Ectodermal cell (in vitro differentiated cells): ENCODE data around the gene FAM131A.
A peak's percentile ranks its signal among the peaks of the same experiment; 100 is the strongest.

ENCODE experiments used
- H3K27ac ChIP-seq: 2 replicates; pipeline ENCODE4 v1.7.0; 2013; ENCODE audit warnings: mild to moderate bottlenecking, low read depth, low read length; ENCODE audit not compliant: insufficient read depth, poor library complexity, severe bottlenecking
- H3K27me3 ChIP-seq: 2 replicates; pipeline ENCODE4 v1.7.0; 2013; ENCODE audit warnings: mild to moderate bottlenecking, low read length; ENCODE audit not compliant: insufficient read depth, control insufficient read depth, poor library complexity, severe bottlenecking
- H3K36me3 ChIP-seq: one replicate; pipeline ENCODE4 v1.7.0; 2013; ENCODE audit warnings: low read length; ENCODE audit not compliant: control insufficient read depth, insufficient read depth
- H3K4me1 ChIP-seq: one replicate; pipeline ENCODE4 v1.7.0; 2013; ENCODE audit warnings: low read length; ENCODE audit not compliant: control insufficient read depth, insufficient read depth
- H3K4me3 ChIP-seq: 2 replicates; pipeline ENCODE4 v1.7.0; 2013; ENCODE audit warnings: low read depth, low read length, control low read depth; ENCODE audit not compliant: insufficient read depth
- H3K9me3 ChIP-seq: 2 replicates; pipeline ENCODE4 v1.7.0; 2013; ENCODE audit warnings: mild to moderate bottlenecking, low read length, moderate library complexity; ENCODE audit not compliant: control insufficient read depth
- WGBS, 2 experiments: methylation state at CpG; one replicate each; pipeline ENCODE4 v1.1.7; 2013; ENCODE audit warnings: missing lambda C conversion rate in 2 of 2; 5-methylcytosine and 5-hydroxymethylcytosine counted together

Gene FAM131A

DNA sequence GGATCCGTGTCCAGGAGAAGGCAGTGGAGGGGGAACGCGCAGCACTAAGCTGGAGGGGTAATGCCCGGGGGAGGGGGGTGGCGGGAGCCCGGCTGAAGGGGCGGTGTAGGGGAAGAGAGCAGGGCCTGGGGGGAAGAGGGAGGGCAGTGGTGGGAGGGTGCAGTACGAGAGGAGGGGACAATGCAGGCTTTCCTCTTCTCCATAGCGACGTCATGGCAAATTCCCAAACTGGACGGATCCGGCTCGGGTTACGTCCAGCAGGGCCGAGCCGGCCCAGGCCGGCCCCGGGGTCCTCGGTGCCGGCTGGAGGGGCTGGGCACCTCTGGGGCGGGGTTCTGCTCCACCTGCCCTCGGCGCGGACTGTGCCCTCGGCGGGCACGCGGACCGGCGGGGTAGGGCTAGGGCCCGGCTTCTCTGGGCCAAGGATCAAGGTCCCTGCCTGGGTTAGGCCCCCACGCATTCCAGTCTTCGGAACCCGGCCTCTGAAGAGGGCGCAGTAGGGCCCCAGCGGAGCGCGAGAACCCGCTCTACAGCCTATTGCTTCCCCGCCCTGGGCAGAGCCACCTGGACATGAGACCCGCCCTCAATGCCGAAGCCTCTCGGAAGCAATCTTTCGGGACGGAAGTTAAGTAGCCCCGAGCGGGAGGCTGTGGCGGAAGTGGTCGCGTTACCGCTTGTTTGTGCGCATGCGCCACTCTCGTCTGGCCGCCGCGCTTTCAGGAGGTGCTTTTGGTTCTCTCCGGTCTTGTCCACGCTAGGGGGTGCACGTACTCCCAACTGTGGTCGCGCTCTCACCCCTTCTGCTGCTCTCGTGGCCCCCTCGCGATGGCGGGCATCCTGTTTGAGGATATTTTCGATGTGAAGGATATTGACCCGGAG is 25.5 kb downstream of the FAM131A start:
- H3K4me1 ChIP-seq: peaks cover 14% of the 10 kb centered on the region
- WGBS, 2 experiments: 1% methylated on average over 68 of the region's 68 CpGs
- H3K4me3 ChIP-seq: peak overlapping the region; percentile 86
- peak overlapping the region; percentile 100 for H3K27ac ChIP-seq
- H3K9me3 ChIP-seq: no peaks in the 10 kb centered on the region
- peaks cover 30% of the 10 kb centered on the region for H3K36me3 ChIP-seq
- no peaks in the 10 kb centered on the region for H3K27me3 ChIP-seq

- Histone ChIP-seq H3K27me3 (no peaks in the 10 kb centered on the region), H3K27ac (no peak overlapping the region), H3K4me3 (no peak overlapping the region), H3K36me3 (peaks cover 40% of the 10 kb centered on the region), H3K9me3 (no peaks in the 10 kb centered on the region), H3K4me1 (peaks cover 2% of the 10 kb centered on the region)
- 96% methylated on average over 5 of the region's 5 CpGs for WGBS, 2 experiments
These were observed 29.4 kb downstream of the FAM131A start for GRCh38 chr3:184366619-184367289.

DNA sequence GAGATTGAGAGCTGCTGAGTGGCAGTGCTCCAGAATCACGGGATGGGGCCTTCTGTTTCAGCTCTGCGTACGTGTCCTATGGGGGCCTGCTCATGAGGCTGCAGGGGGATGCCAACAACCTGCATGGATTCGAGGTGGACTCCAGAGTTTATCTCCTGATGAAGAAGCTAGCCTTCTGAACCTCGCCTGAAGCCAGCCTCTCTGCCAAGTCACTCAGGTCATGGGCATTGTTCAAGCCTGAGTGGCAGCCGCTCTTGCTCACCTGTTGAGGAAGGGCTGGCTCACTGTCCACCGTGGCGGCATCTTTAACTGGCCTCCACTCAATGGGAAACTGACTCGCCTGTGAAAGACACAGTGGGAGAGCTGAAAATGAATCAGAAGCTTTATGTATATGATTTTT is 30.7 kb downstream of the FAM131A start:
- H3K27ac ChIP-seq: no peak overlapping the region

DNA sequence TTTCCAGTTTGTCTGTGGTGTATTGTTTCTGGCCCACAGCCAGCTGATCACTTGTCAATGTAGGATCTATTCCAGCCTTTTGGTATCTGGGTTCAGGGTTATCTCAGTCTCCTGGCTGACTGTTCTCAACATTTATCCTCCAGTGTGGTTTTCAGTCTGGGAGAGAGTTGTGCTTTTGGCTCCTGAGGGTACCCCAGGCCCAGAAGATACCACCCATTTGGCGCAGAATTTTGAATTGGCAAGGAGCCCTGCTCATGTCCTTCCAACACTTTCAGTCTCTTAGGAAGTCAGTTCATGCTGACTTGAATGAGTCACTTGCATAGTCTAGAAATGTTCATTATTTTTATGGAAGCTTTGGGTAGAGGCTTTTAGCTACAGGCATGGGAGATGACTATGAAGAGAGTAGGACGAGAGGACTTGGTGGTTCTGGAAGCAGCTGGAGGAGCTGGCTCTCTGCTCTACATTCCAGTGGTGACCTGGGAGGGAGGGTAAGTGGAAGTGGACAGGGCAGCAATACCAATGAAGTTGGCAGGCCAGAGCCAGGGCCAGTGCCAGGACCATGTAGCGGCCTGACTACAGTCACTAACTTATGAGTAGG is 31.3 kb downstream of the FAM131A start:
- peaks cover 40% of the 10 kb centered on the region for H3K36me3 ChIP-seq
- no peak overlapping the region for H3K27ac ChIP-seq
- no peak overlapping the region for H3K4me3 ChIP-seq
- WGBS, 2 experiments: 93 to 96% methylated on average over 3 of the region's 3 CpGs
- H3K4me1 ChIP-seq: peaks cover 3% of the 10 kb centered on the region
- no peaks in the 10 kb centered on the region for H3K27me3 ChIP-seq
- no peaks in the 10 kb centered on the region for H3K9me3 ChIP-seq

More for the DNA sequence above, 30.7 kb downstream of the FAM131A start:
- Histone ChIP-seq H3K4me1 (peaks cover 3% of the 10 kb centered on the region), H3K27me3 (no peaks in the 10 kb centered on the region), H3K36me3 (peaks cover 40% of the 10 kb centered on the region), H3K4me3 (no peak overlapping the region), H3K9me3 (no peaks in the 10 kb centered on the region)
- WGBS, 2 experiments: 94 to 97% methylated on average over 9 of the region's 9 CpGs

DNA sequence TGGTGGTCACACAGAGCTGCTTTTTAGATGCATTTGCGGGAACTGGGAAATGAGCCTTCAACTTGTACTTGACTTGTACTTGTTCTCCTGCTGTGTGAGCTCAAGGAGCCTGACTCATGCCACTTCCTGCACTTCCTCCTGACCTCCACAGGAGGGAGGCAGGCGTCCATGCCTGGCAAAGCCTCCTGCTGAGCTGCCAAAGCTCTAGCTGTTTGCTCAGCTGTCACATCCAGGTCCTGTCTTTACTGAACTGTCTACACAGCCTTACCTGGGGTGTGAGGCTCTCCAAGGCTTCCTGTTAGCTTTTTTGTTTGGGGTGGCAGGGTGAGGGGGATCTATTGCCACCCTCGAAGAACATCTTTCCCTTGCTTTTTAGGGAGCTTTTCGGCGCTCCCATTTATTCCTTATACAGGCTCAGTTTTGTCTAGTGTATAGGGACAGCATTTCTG is 34.2 kb downstream of the FAM131A start:
- H3K9me3 ChIP-seq: no peaks in the 10 kb centered on the region
- no peak overlapping the region for H3K4me3 ChIP-seq
- no peak overlapping the region for H3K27ac ChIP-seq
- peaks cover 3% of the 10 kb centered on the region for H3K4me1 ChIP-seq
- H3K36me3 ChIP-seq: peaks cover 29% of the 10 kb centered on the region
- WGBS, 2 experiments: 50 to 58% methylated on average over 5 of the region's 5 CpGs
- no peaks in the 10 kb centered on the region for H3K27me3 ChIP-seq

DNA sequence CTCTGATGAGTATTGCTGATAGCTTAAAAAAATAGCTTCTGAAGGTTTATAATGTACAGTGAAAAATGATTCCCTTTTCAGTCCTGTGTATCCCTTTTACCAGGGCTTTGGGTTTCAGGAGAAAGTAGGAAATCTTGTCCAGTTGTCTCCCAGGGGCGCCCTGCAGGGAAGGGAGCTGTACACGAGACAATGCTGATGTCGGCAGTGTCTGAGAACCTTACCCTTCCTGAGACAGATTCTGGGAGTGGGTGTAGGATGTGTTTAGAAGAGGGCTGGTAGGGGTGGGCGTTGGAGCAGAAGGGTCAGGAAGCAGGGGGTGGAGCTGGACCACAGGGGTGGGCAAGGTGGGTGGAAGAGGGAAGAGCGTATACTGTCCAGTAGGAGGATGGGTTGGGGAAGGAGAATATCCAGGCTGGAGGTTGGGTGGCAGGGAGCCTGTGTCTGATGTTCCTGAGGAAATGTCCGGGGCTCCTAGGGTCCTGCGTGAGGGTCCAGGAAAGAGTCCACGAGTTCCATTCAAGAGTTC is 35.0 kb downstream of the FAM131A start:
- Histone ChIP-seq H3K36me3 (peaks cover 21% of the 10 kb centered on the region), H3K9me3 (no peaks in the 10 kb centered on the region), H3K27me3 (no peaks in the 10 kb centered on the region), H3K4me3 (no peak overlapping the region), H3K27ac (no peak overlapping the region), H3K4me1 (peaks cover 6% of the 10 kb centered on the region)
- 86 to 91% methylated on average over 8 of the region's 8 CpGs for WGBS, 2 experiments

DNA sequence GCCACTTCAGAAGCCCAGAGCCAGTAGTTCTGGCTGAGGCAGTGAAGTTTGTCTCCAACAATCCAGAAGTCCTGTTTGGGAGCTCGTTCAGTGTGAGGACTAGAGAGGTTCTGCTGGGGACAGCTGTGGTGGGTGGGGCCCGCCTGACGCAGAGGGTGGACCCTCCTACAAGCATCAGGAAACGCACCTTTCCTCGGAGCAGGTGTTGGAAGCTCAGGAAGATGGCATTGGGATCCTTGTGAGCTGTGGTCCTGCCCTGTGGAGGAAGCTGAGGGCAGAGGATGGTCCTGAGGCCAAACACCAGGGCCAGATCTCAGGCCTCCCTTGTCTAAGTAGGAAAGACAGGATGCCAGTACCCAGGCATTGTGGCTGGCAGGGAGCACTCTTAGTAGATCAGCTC is 35.5 kb downstream of the FAM131A start:
- WGBS, 2 experiments: 87 to 91% methylated on average over 5 of the region's 5 CpGs
- no peak overlapping the region for H3K27ac ChIP-seq
- H3K9me3 ChIP-seq: no peaks in the 10 kb centered on the region
- peaks cover 17% of the 10 kb centered on the region for H3K36me3 ChIP-seq
- H3K27me3 ChIP-seq: no peaks in the 10 kb centered on the region
- H3K4me3 ChIP-seq: no peak overlapping the region
- H3K4me1 ChIP-seq: peaks cover 11% of the 10 kb centered on the region

- Histone ChIP-seq H3K27ac (no peak overlapping the region), H3K27me3 (no peaks in the 10 kb centered on the region), H3K4me1 (peaks cover 17% of the 10 kb centered on the region), H3K4me3 (no peak overlapping the region), H3K36me3 (peaks cover 12% of the 10 kb centered on the region), H3K9me3 (no peaks in the 10 kb centered on the region)
- 93 to 94% methylated on average over 6 of the region's 6 CpGs for WGBS, 2 experiments
These were observed 36.0 kb downstream of the FAM131A start for GRCh38 chr3:184373422-184373821.

DNA sequence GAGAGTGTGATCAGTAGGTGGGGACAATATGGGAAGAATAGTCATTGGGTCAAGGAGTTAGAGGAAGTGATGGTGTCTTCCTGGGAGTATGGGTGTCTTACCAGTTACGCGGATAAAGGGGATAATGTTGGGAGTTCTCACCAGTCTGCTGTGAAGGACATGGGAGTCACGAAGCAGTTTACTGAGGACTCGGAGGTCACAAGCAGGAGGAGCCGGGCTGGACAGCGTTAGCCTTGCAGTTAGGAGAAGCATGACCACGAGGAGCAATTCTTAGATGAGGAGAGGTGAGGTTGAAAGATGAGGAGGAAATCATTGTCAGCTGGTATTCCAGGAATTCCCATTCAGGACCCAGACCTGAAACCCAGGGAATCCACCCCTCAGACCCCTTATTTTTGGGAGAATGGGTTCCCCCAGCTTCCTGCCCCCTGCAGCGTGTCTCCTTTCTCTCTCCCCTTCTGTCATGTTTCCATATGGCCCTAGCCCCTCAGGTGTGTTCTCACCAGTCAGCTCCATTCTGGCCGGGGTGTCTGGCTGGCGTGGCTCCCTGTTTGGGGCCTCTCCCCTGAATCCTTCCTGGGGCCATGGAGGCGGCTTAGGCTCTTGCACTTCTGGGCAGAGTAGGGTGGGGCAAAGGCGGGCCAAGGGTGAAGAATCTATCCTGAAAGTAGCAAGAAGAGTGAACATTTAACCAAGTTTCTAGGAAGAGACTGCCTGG is 38.5 kb downstream of the FAM131A start:
- H3K36me3 ChIP-seq: no peaks in the 10 kb centered on the region
- no peak overlapping the region for H3K4me3 ChIP-seq
- 88% methylated on average over 12 of the region's 12 CpGs for WGBS, 2 experiments
- H3K27me3 ChIP-seq: peaks cover 13% of the 10 kb centered on the region
- peaks cover 31% of the 10 kb centered on the region for H3K4me1 ChIP-seq
- no peaks in the 10 kb centered on the region for H3K9me3 ChIP-seq
- H3K27ac ChIP-seq: no peak overlapping the region
